Measurements from ENCODE around the gene P3H3. TPM values are rescaled to one million over a fixed set of nuclear protein-coding genes. Genes with fewer than 3 reads are reported as not detected.

Gene P3H3
- total RNA-seq, 5 donors from 2014 or later (not counting 1 experiment from before 2014, with no cell fraction given), result 4.7 to 9.8 (median 8.0) TPM

DNA sequence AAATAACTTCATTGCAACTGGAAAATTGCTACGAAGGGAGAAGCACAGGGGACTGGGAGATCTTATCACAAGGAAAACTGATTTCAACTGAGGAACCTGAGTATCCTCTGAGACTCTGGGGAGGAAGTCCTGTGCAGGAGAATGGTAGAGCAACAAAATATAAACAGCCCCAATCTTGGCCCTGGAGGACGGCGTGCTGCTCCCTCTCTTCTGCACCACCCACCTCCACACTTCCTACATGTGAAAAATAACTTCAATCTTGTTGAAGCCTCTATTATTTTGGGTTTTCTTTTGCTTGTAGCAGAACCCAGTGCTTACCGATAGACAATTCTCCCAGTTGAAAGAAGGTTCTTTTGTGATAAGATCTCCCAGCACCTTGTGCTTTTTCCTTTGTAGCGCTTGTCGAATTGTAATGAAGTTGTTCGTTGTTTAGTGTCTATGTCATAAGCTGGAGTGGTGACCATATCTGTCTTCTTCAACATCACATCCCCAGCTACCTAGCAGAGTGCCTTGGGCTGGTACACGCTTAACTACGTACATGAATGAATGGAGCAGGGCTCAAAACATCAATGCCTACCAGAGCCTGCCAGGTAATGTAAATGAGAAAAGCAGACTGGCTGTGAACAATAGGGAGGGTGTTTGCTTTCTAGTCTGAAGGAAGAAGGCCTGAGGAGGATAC is 41.7 kb upstream of the P3H3 start:
- no peaks in the 10 kb centered on the region for H3K27me3 ChIP-seq (replicated peaks in 1 of 2; ENCODE audit: control insufficient read depth in 2 of 2, extremely low read depth in 1 of 2, insufficient read depth in 2 of 2, low read length in 1 of 2)
- WGBS (ENCODE audit: insufficient coverage), result 45% methylated on average over 2 of the region's 9 CpGs
- no peaks in the 10 kb centered on the region for H3K27me3 Mint-ChIP-seq
- peaks cover 52 to 68% (median 61%) of the 10 kb centered on the region in 3 donors for H3K4me1 Mint-ChIP-seq
- no peaks in the 10 kb centered on the region for H3K9me3 ChIP-seq
- peak overlapping the region; percentile 43 to 60 (median 60) for H3K4me3 Mint-ChIP-seq
- peaks cover 59 to 85% of the 10 kb centered on the region in 2 experiments for H3K4me1 ChIP-seq (ENCODE audit: control insufficient read depth in 1 of 2, extremely low read depth in 1 of 2, insufficient read depth in 2 of 2, low read length in 2 of 2)
- H3K36me3 ChIP-seq (ENCODE audit: control insufficient read depth in 2 of 2, extremely low read depth in 1 of 2, insufficient read depth in 1 of 2, low read length in 1 of 2), result no peaks in the 10 kb centered on the region
- H3K36me3 Mint-ChIP-seq, result no peaks in the 10 kb centered on the region
- H3K27ac Mint-ChIP-seq, result peak overlapping the region; percentile 93 to 94
- H3K9me3 Mint-ChIP-seq, result no peaks in the 10 kb centered on the region
- DNase-seq (peak in 26 of 35 experiments; percentile 21 to 76 (median 48)), ATAC-seq (replicated peaks in 1 of 4) (peak; percentile 28 to 85 (median 42))
- POLR2A ChIA-PET, result interaction anchor here (0.6 kb wide), 2 partner anchors 72 to 111 kb away, joined by 3 to 8 read pairs; no protein-coding TSS in a partner anchor
- peak overlapping the region; percentile 70 for H3K27ac ChIP-seq (ENCODE audit: low read length)
- CTCF ChIA-PET, result interaction anchor here in 1 of 2 donors (0.6 to 1.6 kb wide), 3 partner anchors 15 to 49 kb away, joined by 3 to 5 read pairs (median 4); no protein-coding TSS in a partner anchor
- H3K4me3 ChIP-seq (ENCODE audit: control insufficient read depth in 1 of 2, extremely low read depth in 1 of 2, low read length in 1 of 2), result peak overlapping the region in 1 of 2 donors; percentile 11

DNA sequence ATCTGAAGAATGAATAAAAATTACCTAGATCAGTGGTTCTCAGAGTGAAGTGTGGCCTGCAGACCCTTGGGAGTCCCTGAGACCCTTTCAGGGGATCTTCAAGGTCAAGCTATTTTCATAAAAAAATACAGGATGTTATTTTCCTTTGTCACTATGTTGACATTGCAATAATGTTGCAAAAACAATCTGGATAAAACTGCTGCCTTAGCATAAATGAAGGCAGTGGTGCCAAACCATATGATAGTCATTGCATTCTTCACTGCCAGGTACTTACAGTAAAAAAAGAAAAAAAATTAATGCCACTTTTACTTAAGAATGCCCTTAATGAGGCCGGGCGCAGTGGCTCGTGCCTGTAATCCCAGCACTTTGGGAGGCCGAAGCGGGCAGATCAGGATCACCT is 40.9 kb upstream of the P3H3 start:
- DNase-seq (no peak), ATAC-seq (replicated peaks in 1 of 4) (no peak)
- Mint-ChIP-seq H3K9me3 (no peaks in the 10 kb centered on the region), H3K36me3 (no peaks in the 10 kb centered on the region), H3K4me1 (peaks cover 56 to 70% (median 68%) of the 10 kb centered on the region in 3 donors), H3K27ac (peak overlapping the region; percentile 93 to 94), H3K4me3 (peak overlapping the region; percentile 43 to 60 (median 60)), H3K27me3 (no peaks in the 10 kb centered on the region)
- no peaks in the 10 kb centered on the region for H3K9me3 ChIP-seq
- no CpG with 5 or more reads among the region's 5 CpGs for WGBS (ENCODE audit: insufficient coverage)
- POLR2A ChIA-PET, result interaction anchor here (0.6 to 0.7 kb wide), 3 partner anchors 72 to 223 kb away, joined by 3 to 8 read pairs (median 7); no protein-coding TSS in a partner anchor
- no peaks in the 10 kb centered on the region for H3K36me3 ChIP-seq (ENCODE audit: control insufficient read depth in 2 of 2, extremely low read depth in 1 of 2, insufficient read depth in 1 of 2, low read length in 1 of 2)
- H3K27ac ChIP-seq (ENCODE audit: low read length), result peak overlapping the region; percentile 70
- CTCF ChIA-PET, result interaction anchor here (0.6 to 1.6 kb wide), 4 partner anchors 14 to 48 kb away, joined by 3 to 6 read pairs (median 4); no protein-coding TSS in a partner anchor
- H3K4me3 ChIP-seq (ENCODE audit: control insufficient read depth in 1 of 2, extremely low read depth in 1 of 2, low read length in 1 of 2), result no peak overlapping the region
- H3K27me3 ChIP-seq (replicated peaks in 1 of 2; ENCODE audit: control insufficient read depth in 2 of 2, extremely low read depth in 1 of 2, insufficient read depth in 2 of 2, low read length in 1 of 2), result no peaks in the 10 kb centered on the region
- peaks cover 56 to 88% of the 10 kb centered on the region in 2 experiments for H3K4me1 ChIP-seq (ENCODE audit: control insufficient read depth in 1 of 2, extremely low read depth in 1 of 2, insufficient read depth in 2 of 2, low read length in 2 of 2)

DNA sequence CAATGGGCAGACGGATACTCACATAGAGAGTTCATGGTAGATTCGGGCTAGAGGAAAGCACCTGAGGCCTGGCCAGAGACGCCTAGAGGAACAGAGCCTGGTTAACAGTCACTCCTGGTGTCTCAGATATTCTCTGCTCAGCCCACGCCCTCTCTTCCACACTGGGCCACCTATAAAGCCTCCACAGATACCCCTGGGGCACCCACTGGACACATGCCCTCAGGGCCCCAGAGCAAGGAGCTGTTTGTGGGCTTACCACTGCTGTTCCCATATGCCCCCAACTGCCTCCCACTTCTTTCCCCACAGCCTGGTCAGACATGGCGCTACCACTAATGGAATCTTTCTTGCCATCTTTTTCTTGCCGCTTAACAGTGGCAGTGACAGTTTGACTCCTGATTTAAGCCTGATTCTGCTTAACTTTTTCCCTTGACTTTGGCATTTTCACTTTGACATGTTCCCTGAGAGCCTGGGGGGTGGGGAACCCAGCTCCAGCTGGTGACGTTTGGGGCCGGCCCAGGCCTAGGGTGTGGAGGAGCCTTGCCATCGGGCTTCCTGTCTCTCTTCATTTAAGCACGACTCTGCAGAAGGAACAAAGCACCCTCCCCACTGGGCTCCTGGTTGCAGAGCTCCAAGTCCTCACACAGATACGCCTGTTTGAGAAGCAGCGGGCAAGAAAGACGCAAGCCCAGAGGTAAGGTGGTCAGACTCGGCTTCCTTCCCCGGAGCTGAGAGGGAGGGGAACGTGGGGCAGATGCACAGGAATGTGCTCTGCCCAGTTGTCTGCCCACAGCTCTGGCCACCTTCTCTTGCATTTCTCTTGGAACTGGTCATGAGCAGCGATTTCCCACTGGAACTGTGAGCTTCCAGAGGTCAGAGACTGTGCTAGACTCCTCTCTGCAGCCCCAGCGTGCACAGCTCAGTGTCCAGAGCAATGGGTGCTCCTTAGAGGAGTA is 39.0 kb upstream of the P3H3 start, which contains the start of gene CD4:
Gene CD4 (plus strand): TSS at position 557 of the 953 bp plus-strand sequence. CDS start 10,611 bp downstream, outside the sequence.
- Histone ChIP-seq H3K27ac (ENCODE audit: low read length) (peak within 1 kb of the TSS; percentile 78), H3K9me3 (no peaks in the 10 kb centered on the region), H3K4me1 (ENCODE audit: control insufficient read depth in 1 of 2, extremely low read depth in 1 of 2, insufficient read depth in 2 of 2, low read length in 2 of 2) (peaks cover 46 to 85% of the 10 kb centered on the region in 2 experiments), H3K4me3 (ENCODE audit: control insufficient read depth in 1 of 2, extremely low read depth in 1 of 2, low read length in 1 of 2) (peak within 1 kb of the TSS; percentile 71 to 88), H3K27me3 (replicated peaks in 1 of 2; ENCODE audit: control insufficient read depth in 2 of 2, extremely low read depth in 1 of 2, insufficient read depth in 2 of 2, low read length in 1 of 2) (no peaks in the 10 kb centered on the region), H3K36me3 (ENCODE audit: control insufficient read depth in 2 of 2, extremely low read depth in 1 of 2, insufficient read depth in 1 of 2, low read length in 1 of 2) (no peaks in the 10 kb centered on the region)
- Mint-ChIP-seq H3K9me3 (no peaks in the 10 kb centered on the region), H3K4me1 (peaks cover 60 to 75% (median 72%) of the 10 kb centered on the region in 3 donors), H3K27me3 (no peaks in the 10 kb centered on the region), H3K36me3 (peaks cover 3% of the 10 kb centered on the region), H3K27ac (peak within 1 kb of the TSS; percentile 96), H3K4me3 (peak within 1 kb of the TSS; percentile 86 to 94 (median 92))
- CTCF ChIA-PET, result interaction anchor here (0.5 to 1.4 kb wide), 6 partner anchors 9 to 231 kb away, joined by 3 to 5 read pairs (median 3); no protein-coding TSS in a partner anchor
- ATAC-seq (replicated peaks in 1 of 4) (peak; percentile 52 to 65 (median 59)), DNase-seq (peak in 34 of 35 experiments; percentile 48 to 78 (median 66))
- WGBS (ENCODE audit: insufficient coverage), result 31% methylated on average over 15 of the region's 18 CpGs
- POLR2A ChIA-PET, result interaction anchor here (0.6 to 0.9 kb wide), 3 partner anchors 36 to 450 kb away, joined by 3 to 5 read pairs (median 4); partner anchors contain the start of genes MLF2 (in 1 of the 2) and ZNF384 (in 1 of the 2)

DNA sequence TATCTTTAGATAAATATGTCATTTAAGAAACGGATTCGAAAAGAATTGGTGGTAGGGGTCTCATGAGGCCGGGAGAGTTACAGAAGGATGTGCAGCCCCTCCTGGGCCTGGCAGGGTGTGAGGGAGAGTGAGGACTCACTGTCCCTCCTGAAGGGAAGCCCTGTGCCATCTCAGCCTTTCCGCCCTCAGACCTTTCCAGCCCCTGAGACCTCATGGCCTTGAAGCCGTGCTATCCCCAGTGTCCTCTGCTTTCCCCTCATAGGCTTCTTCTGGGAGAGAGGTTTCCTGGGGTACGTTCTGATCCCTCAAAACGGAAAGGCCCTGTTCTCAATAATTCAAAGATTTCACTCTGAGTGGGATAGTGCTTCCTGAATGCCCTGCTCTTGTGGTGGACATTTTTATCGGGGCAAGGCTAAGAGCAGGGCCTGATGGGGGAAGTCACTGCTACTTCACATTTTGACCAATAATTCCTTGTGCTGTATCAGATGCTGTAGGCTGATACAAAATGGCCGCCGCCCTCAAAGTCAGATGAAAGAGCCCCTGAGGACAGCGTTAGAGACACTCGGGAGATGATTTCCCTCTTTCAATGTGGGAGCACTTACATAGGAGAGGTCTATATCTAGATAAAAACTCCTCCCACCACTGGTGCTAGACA is 37.6 kb upstream of the P3H3 start:
- DNase-seq (peak in 12 of 35 experiments; percentile 24 to 62 (median 35)), ATAC-seq (replicated peaks in 1 of 4) (peak in 3 of 4 experiments; percentile 11 to 30 (median 26))
- peaks cover 0 to 6% of the 10 kb centered on the region in 2 donors for H3K36me3 ChIP-seq (ENCODE audit: control insufficient read depth in 2 of 2, extremely low read depth in 1 of 2, insufficient read depth in 1 of 2, low read length in 1 of 2)
- Mint-ChIP-seq H3K36me3 (peaks cover 11% of the 10 kb centered on the region), H3K9me3 (no peaks in the 10 kb centered on the region), H3K4me3 (peak overlapping the region; percentile 86 to 94 (median 92)), H3K27me3 (peaks cover 0 to 2% of the 10 kb centered on the region in 2 donors), H3K27ac (peak overlapping the region; percentile 96), H3K4me1 (peaks cover 58 to 76% (median 69%) of the 10 kb centered on the region in 3 donors)
- ChIA-PET CTCF (interaction anchor here in 1 of 2 donors (1.4 kb wide), 1 partner anchor 10 kb away, joined by 5 read pairs; no protein-coding TSS in a partner anchor), POLR2A (interaction anchor here in 1 of 2 donors (0.6 kb wide), 1 partner anchor 80 kb away, joined by 3 read pairs; no protein-coding TSS in a partner anchor)
- peaks cover 0 to 1% of the 10 kb centered on the region in 2 experiments for H3K27me3 ChIP-seq (replicated peaks in 1 of 2; ENCODE audit: control insufficient read depth in 2 of 2, extremely low read depth in 1 of 2, insufficient read depth in 2 of 2, low read length in 1 of 2)
- 27% methylated on average over 5 of the region's 12 CpGs for WGBS (ENCODE audit: insufficient coverage)
- H3K27ac ChIP-seq (ENCODE audit: low read length), result peak overlapping the region; percentile 70
- peak overlapping the region; percentile 71 to 88 for H3K4me3 ChIP-seq (ENCODE audit: control insufficient read depth in 1 of 2, extremely low read depth in 1 of 2, low read length in 1 of 2)
- peaks cover 34 to 77% of the 10 kb centered on the region in 2 experiments for H3K4me1 ChIP-seq (ENCODE audit: control insufficient read depth in 1 of 2, extremely low read depth in 1 of 2, insufficient read depth in 2 of 2, low read length in 2 of 2)
- no peaks in the 10 kb centered on the region for H3K9me3 ChIP-seq

DNA sequence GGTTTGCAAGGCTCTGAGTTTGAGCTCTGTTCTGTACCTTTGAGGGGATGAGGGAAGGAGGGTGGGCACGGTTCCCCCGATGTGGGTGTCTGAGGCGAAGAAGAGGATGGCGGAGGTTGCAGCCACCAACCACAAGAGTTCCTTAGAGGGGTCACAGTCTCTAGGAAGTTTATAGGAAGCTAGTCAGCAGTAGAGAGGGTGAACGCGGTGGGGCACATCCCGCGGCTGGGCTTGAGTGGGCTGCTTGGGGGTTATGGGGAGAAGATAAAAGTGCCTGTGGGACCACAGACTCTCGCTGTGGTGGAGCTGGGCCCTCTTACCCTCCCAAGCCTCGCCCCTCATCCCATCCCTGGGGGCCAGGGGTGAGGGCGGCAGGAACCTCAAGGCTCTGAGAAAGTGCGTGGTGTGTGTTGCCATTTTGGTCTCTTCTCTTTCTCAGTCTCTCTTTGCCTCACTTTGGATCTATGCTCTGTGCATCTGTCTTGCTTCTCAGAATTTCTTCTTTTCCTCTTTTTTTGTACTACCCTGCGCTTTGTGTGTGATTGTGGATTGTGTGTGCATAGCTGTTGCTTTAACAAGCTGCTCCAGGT is 36.2 kb upstream of the P3H3 start:
- Histone ChIP-seq H3K9me3 (no peaks in the 10 kb centered on the region), H3K27ac (ENCODE audit: low read length) (peak overlapping the region; percentile 70), H3K36me3 (ENCODE audit: control insufficient read depth in 2 of 2, extremely low read depth in 1 of 2, insufficient read depth in 1 of 2, low read length in 1 of 2) (peaks cover 0 to 20% of the 10 kb centered on the region in 2 donors), H3K4me3 (ENCODE audit: control insufficient read depth in 1 of 2, extremely low read depth in 1 of 2, low read length in 1 of 2) (peak overlapping the region; percentile 71 to 88), H3K27me3 (replicated peaks in 1 of 2; ENCODE audit: control insufficient read depth in 2 of 2, extremely low read depth in 1 of 2, insufficient read depth in 2 of 2, low read length in 1 of 2) (peaks cover 0 to 3% of the 10 kb centered on the region in 2 experiments), H3K4me1 (ENCODE audit: control insufficient read depth in 1 of 2, extremely low read depth in 1 of 2, insufficient read depth in 2 of 2, low read length in 2 of 2) (peaks cover 19 to 70% of the 10 kb centered on the region in 2 experiments)
- Mint-ChIP-seq H3K4me1 (peaks cover 60 to 79% (median 71%) of the 10 kb centered on the region in 3 donors), H3K27ac (peak overlapping the region; percentile 96), H3K36me3 (peaks cover 21% of the 10 kb centered on the region), H3K9me3 (no peaks in the 10 kb centered on the region), H3K4me3 (peak overlapping the region; percentile 86 to 94 (median 92)), H3K27me3 (peaks cover 0 to 2% of the 10 kb centered on the region in 2 donors)
- ATAC-seq (replicated peaks in 1 of 4), result peak in 1 of 4 experiments; percentile 6
- ChIA-PET POLR2A (interaction anchor here in 1 of 2 donors (0.6 to 1.1 kb wide), 2 partner anchors 15 to 99 kb away, joined by 3 to 7 read pairs; no protein-coding TSS in a partner anchor), CTCF (interaction anchor here (0.8 to 2.4 kb wide), 6 partner anchors 25 to 45 kb away, joined by 3 to 11 read pairs (median 4); partner anchors contain the start of gene MLF2 (in 1 of the 2))
- peak in 1 of 35 experiments; percentile 18 for DNase-seq
- 4% methylated on average over 4 of the region's 13 CpGs for WGBS (ENCODE audit: insufficient coverage)
